Measurements from ENCODE around the gene ULBP1.

DNA sequence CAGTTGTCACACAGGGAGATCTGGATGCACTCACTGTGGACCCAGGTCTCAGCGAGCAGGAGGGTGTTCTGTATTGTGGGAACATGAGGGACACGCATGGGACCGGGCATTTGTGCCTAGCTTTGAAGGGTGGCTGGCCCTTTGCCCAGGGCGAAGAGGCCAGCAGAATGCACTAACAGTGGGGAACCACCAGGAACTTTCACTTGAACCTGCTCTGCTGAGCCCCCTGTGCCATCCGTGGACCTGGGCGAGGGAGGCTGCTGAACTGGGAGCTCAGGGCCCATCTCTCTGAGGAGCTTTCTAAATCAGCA is 23.1 kb upstream of the ULBP1 start:
- TF ChIP-seq, protein P1, sequence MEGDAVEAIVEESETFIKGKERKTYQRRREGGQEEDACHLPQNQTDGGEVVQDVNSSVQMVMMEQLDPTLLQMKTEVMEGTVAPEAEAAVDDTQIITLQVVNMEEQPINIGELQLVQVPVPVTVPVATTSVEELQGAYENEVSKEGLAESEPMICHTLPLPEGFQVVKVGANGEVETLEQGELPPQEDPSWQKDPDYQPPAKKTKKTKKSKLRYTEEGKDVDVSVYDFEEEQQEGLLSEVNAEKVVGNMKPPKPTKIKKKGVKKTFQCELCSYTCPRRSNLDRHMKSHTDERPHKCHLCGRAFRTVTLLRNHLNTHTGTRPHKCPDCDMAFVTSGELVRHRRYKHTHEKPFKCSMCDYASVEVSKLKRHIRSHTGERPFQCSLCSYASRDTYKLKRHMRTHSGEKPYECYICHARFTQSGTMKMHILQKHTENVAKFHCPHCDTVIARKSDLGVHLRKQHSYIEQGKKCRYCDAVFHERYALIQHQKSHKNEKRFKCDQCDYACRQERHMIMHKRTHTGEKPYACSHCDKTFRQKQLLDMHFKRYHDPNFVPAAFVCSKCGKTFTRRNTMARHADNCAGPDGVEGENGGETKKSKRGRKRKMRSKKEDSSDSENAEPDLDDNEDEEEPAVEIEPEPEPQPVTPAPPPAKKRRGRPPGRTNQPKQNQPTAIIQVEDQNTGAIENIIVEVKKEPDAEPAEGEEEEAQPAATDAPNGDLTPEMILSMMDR (IDR thresholded peaks at IDR 0.05) = no peak
- no peak for TF ChIP-seq EP300 (IDR thresholded peaks at IDR 0.05; ENCODE audit: low read depth)

Data from transverse colon (tissue), 3 donors.